Regular cardiac myocyte (primary cell): ENCODE measurements around the gene SEPTIN14. TPM values are rescaled to one million over a fixed set of nuclear protein-coding genes. Genes with fewer than 3 reads are reported as not detected.

Experiments
- total RNA-seq: library from RNA; depleted of rRNA; stranded (reverse); fragments of >200 nt; gene quantifications from 2 replicates; pipeline ENCODE4 v1.2.3, GENCODE V29; 2014

The SEPTIN14 gene
- not detected in 2 replicates for total RNA-seq

DNA sequence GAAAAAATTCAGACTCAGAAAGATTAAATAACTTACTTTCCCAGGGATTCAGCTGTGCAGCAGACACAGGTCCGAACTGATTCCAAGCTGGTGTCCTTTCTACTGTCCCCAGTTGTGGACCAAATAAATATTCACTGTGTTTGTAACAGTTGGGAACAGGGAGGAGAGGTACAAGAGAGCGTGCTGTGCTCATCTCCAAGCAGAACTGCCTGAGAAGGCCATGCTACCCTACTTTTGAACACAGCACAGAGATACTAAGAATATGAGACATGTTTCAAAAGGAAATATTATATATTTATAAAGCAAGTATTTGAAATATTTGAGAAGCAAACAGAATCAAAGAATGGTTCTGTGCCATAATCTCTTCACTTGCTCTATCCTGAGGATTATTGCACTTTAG lies at the start of gene SEPTIN14:
Gene SEPTIN14, minus strand, starts transcription at position 101 of the 400 bp plus-strand sequence. CDS start 756 bp downstream, outside the sequence.

Other genes with a start within 250 kb of the SEPTIN14 start
- gene ZNF713, start 24.7 kb upstream of the SEPTIN14 start, total RNA-seq = 1.5 and 1.7 TPM in 2 replicates
- 11.8 and 14.4 TPM in 2 replicates for gene MRPS17, start 89.1 kb upstream of the SEPTIN14 start, total RNA-seq
- gene NIPSNAP2, start 101.8 kb upstream of the SEPTIN14 start, total RNA-seq = 26.8 and 31.0 TPM in 2 replicates
- gene PSPH, start 188.7 kb upstream of the SEPTIN14 start, total RNA-seq = 56.1 and 74.6 TPM in 2 replicates
- 163 and 373 TPM in 2 replicates for gene CCT6A, start 189.0 kb upstream of the SEPTIN14 start, total RNA-seq
- 118 and 274 TPM in 2 replicates for gene SUMF2, start 201.5 kb upstream of the SEPTIN14 start, total RNA-seq
- gene PHKG1, start 230.2 kb upstream of the SEPTIN14 start, total RNA-seq = 1.4 TPM in 1 of 2 replicates, not detected in the other
- 305 and 307 TPM in 2 replicates for gene CHCHD2, start 243.7 kb upstream of the SEPTIN14 start, total RNA-seq